ENCODE results near the gene FKBP1B.
A peak's percentile ranks its signal among the peaks of the same experiment; 100 is the strongest.
"Not testable (repeated sequence)": the region's sequence is repeated elsewhere in the genome, so short reads cannot be mapped to it uniquely, and the experiment has no call there.

The FKBP1B gene

GRCh38 chr2:24082787-24083566 is 33.4 kb downstream of the FKBP1B start:
- peaks cover 8% of the 10 kb centered on the region for H3K4me1 ChIP-seq (ENCODE audit: control insufficient read depth, insufficient read depth, low read length)
- peak overlapping the region; percentile 65 for H3K4me3 ChIP-seq (ENCODE audit: low read length)
- H3K27me3 ChIP-seq (ENCODE audit: control insufficient read depth, insufficient read depth, low read length): no peaks in the 10 kb centered on the region
- H3K9ac ChIP-seq (ENCODE audit: low read length): peak overlapping the region; percentile 63
- peak overlapping the region; percentile 93 for H3K27ac ChIP-seq (ENCODE audit: low read depth, low read length)
- peaks cover 8% of the 10 kb centered on the region for H3K36me3 ChIP-seq (ENCODE audit: control insufficient read depth, insufficient read depth, low read length)

GRCh38 chr2:24083567-24084385 is 34.2 kb downstream of the FKBP1B start:
- Histone ChIP-seq H3K9ac (ENCODE audit: low read length) (peak overlapping the region; percentile 63), H3K27me3 (ENCODE audit: control insufficient read depth, insufficient read depth, low read length) (no peaks in the 10 kb centered on the region), H3K4me3 (ENCODE audit: low read length) (peak overlapping the region; percentile 65), H3K36me3 (ENCODE audit: control insufficient read depth, insufficient read depth, low read length) (peaks cover 8% of the 10 kb centered on the region), H3K4me1 (ENCODE audit: control insufficient read depth, insufficient read depth, low read length) (peaks cover 8% of the 10 kb centered on the region), H3K27ac (ENCODE audit: low read depth, low read length) (peak overlapping the region; percentile 93)

DNA sequence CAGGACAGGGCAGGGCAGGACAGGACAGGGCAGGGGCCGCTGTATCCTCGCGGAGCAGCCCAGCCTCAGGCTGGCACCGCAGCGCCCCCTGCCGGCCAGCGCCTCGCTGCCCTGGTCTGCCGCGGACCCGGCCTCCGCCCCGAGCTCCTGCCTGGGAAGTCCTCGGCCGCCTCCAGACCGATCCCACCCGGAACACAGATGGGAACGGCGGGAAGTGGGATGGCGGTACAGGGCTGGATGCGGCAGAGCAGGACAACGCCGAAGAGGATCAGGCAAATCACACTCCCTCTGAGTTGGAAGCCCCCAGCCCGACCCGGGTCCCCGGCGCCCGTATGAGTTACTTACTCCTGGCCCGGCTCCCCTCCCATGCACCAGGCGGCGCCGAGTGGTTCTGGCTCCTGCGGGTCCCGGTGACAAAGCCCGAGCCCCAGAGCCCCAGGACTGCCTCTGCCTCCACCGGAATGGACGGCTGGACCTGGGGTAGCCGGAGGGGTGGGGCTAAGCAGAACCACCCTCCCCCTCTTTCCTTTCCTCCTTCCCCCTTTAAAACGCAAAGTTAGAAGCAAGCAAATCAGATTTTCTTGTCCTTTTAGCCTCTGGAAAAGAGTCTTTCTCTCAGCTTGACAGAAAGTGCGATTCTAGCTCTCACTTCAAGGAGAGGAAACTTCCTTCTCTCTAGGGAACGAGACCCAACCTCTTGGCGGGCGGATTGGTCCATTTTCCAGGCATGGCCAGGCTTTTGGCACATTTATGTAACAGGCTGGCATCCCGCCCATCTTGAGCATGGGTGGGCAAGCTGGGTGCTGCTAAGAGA is 35.1 kb downstream of the FKBP1B start, which contains the start of gene TP53I3:
TSS of gene TP53I3 (minus strand) at position 449 of the 814 bp plus-strand sequence. CDS start 508 bp downstream, outside the sequence.
- H3K4me3 ChIP-seq (ENCODE audit: low read length): peak within 1 kb of the TSS; percentile 65
- peaks cover 8% of the 10 kb centered on the region for H3K4me1 ChIP-seq (ENCODE audit: control insufficient read depth, insufficient read depth, low read length)
- no peaks in the 10 kb centered on the region for H3K27me3 ChIP-seq (ENCODE audit: control insufficient read depth, insufficient read depth, low read length)
- H3K27ac ChIP-seq (ENCODE audit: low read depth, low read length): peak within 1 kb of the TSS; percentile 93
- peaks cover 5% of the 10 kb centered on the region for H3K36me3 ChIP-seq (ENCODE audit: control insufficient read depth, insufficient read depth, low read length)
- H3K9ac ChIP-seq (ENCODE audit: low read length): peak within 1 kb of the TSS; percentile 94

GRCh38 chr2:24085200-24085489 is 35.6 kb downstream of the FKBP1B start:
- peaks cover 8% of the 10 kb centered on the region for H3K4me1 ChIP-seq (ENCODE audit: control insufficient read depth, insufficient read depth, low read length)
- peak overlapping the region; percentile 93 for H3K27ac ChIP-seq (ENCODE audit: low read depth, low read length)
- H3K4me3 ChIP-seq (ENCODE audit: low read length): peak overlapping the region; percentile 65
- H3K27me3 ChIP-seq (ENCODE audit: control insufficient read depth, insufficient read depth, low read length): no peaks in the 10 kb centered on the region
- H3K9ac ChIP-seq (ENCODE audit: low read length): peak overlapping the region; percentile 94
- peaks cover 3% of the 10 kb centered on the region for H3K36me3 ChIP-seq (ENCODE audit: control insufficient read depth, insufficient read depth, low read length)

- Histone ChIP-seq H3K4me3 (ENCODE audit: low read length) (no peak overlapping the region), H3K4me1 (ENCODE audit: control insufficient read depth, insufficient read depth, low read length) (peaks cover 8% of the 10 kb centered on the region), H3K27me3 (ENCODE audit: control insufficient read depth, insufficient read depth, low read length) (no peaks in the 10 kb centered on the region), H3K9ac (ENCODE audit: low read length) (no peak overlapping the region), H3K36me3 (ENCODE audit: control insufficient read depth, insufficient read depth, low read length) (peaks cover 3% of the 10 kb centered on the region), H3K27ac (ENCODE audit: low read depth, low read length) (no peak overlapping the region)
Observed at GRCh38 chr2:24086241-24086640, 36.7 kb downstream of the FKBP1B start.

GRCh38 chr2:24087032-24087431 is 37.5 kb downstream of the FKBP1B start:
- H3K27me3 ChIP-seq (ENCODE audit: control insufficient read depth, insufficient read depth, low read length): no peaks in the 10 kb centered on the region
- no peak overlapping the region for H3K27ac ChIP-seq (ENCODE audit: low read depth, low read length)

GRCh38 chr2:24088821-24089359 is 39.3 kb downstream of the FKBP1B start:
- Histone ChIP-seq H3K27ac (ENCODE audit: low read depth, low read length) (no peak overlapping the region), H3K36me3 (ENCODE audit: control insufficient read depth, insufficient read depth, low read length) (no peaks in the 10 kb centered on the region), H3K9ac (ENCODE audit: low read length) (no peak overlapping the region), H3K4me3 (ENCODE audit: low read length) (no peak overlapping the region), H3K27me3 (ENCODE audit: control insufficient read depth, insufficient read depth, low read length) (no peaks in the 10 kb centered on the region), H3K4me1 (ENCODE audit: control insufficient read depth, insufficient read depth, low read length) (peaks cover 4% of the 10 kb centered on the region)

More at GRCh38 chr2:24087032-24087431, 37.5 kb downstream of the FKBP1B start:
- Histone ChIP-seq H3K9ac (ENCODE audit: low read length) (no peak overlapping the region), H3K4me3 (ENCODE audit: low read length) (no peak overlapping the region), H3K36me3 (ENCODE audit: control insufficient read depth, insufficient read depth, low read length) (peaks cover 3% of the 10 kb centered on the region), H3K4me1 (ENCODE audit: control insufficient read depth, insufficient read depth, low read length) (peaks cover 8% of the 10 kb centered on the region)

DNA sequence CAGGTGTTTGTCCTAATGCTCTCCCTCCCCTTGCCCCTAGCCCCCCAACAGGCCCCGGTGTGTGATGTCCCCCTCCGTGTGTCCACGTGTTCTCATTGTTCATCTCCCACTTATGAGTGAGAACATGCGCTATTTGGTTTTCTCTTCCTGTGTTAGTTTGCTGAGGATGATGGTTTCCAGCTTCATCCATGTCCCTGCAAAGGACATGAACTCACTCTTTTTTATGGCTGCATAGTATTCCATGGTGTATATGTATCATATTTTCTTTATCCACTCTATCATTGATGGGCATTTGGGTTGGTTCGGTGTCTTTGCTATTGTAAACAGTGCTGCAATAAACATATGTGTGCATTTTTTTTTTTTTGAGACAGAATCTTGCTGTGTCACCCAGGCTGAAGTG is 43.7 kb downstream of the FKBP1B start:
- H3K27me3 ChIP-seq (ENCODE audit: control insufficient read depth, insufficient read depth, low read length); H3K36me3 ChIP-seq (ENCODE audit: control insufficient read depth, insufficient read depth, low read length); H3K4me3 ChIP-seq (ENCODE audit: low read length); H3K4me1 ChIP-seq (ENCODE audit: control insufficient read depth, insufficient read depth, low read length); H3K9ac ChIP-seq (ENCODE audit: low read length); H3K27ac ChIP-seq (ENCODE audit: low read depth, low read length): not testable (repeated sequence)

- H3K4me1 ChIP-seq (ENCODE audit: control insufficient read depth, insufficient read depth, low read length); H3K27ac ChIP-seq (ENCODE audit: low read depth, low read length); H3K36me3 ChIP-seq (ENCODE audit: control insufficient read depth, insufficient read depth, low read length); H3K27me3 ChIP-seq (ENCODE audit: control insufficient read depth, insufficient read depth, low read length); H3K9ac ChIP-seq (ENCODE audit: low read length); H3K4me3 ChIP-seq (ENCODE audit: low read length): not testable (repeated sequence)
Observed at GRCh38 chr2:24095171-24095677, 45.7 kb downstream of the FKBP1B start.

DNA sequence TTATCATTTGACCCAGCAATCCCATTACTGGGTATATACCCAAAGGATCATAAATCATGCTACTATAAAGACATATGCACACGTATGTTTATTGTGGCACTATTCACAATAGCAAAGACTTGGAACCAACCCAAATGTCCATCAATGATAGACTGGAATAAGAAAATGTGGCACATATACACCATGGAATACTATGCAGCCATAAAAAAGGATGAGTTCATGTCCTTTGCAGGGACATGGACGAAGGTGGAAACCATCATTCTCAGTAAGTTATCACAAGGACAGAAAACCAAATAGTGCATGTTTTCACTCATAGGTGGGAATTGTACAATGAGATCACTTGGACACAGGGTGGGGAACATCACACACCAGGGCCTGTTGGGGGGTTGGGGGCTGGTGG is 51.2 kb downstream of the FKBP1B start:
- not testable (repeated sequence) for H3K9ac ChIP-seq (ENCODE audit: low read length); H3K27me3 ChIP-seq (ENCODE audit: control insufficient read depth, insufficient read depth, low read length); H3K4me3 ChIP-seq (ENCODE audit: low read length); H3K4me1 ChIP-seq (ENCODE audit: control insufficient read depth, insufficient read depth, low read length); H3K27ac ChIP-seq (ENCODE audit: low read depth, low read length); H3K36me3 ChIP-seq (ENCODE audit: control insufficient read depth, insufficient read depth, low read length)

DNA sequence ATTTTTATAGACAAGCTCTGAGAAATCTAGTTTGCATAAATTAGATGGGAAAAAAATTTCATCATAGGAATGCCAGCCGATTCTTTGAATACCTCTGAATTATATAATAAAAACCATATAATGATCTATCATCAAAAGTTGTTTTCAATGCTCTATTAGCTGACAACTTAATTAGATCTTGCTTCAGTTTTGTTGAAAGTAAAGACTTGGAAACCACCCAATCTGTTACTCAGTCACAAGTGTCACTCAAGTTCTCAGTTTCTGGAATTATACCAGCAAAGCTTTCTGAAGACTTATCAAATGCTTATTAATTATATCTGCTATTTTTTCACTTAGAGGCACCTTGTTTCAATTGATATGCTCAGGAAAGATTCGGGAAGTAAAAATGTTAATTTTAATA is 52.5 kb downstream of the FKBP1B start:
- no peaks in the 10 kb centered on the region for H3K4me1 ChIP-seq (ENCODE audit: control insufficient read depth, insufficient read depth, low read length)
- no peak overlapping the region for H3K4me3 ChIP-seq (ENCODE audit: low read length)
- no peak overlapping the region for H3K27ac ChIP-seq (ENCODE audit: low read depth, low read length)
- no peaks in the 10 kb centered on the region for H3K36me3 ChIP-seq (ENCODE audit: control insufficient read depth, insufficient read depth, low read length)
- H3K27me3 ChIP-seq (ENCODE audit: control insufficient read depth, insufficient read depth, low read length): no peaks in the 10 kb centered on the region
- no peak overlapping the region for H3K9ac ChIP-seq (ENCODE audit: low read length)

DNA sequence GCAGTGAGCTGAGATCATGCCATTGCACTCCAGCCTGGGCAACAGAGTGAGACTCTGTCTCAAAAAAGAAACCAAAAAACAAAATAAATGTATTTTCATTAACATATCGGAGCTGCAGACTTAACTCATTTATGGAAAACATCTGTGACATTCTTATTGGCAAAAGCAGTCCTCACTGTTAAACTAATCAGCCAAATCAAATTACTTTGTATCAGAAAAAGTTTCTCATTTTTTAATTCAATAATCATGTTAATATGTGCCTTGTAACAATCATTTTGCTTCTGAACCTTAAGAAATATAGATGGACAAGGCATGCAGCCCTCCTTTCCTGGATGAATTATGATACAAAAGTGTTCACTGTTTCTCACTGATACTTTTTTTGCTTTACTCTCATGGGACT is 53.1 kb downstream of the FKBP1B start:
- H3K4me3 ChIP-seq (ENCODE audit: low read length): no peak overlapping the region
- H3K9ac ChIP-seq (ENCODE audit: low read length): no peak overlapping the region
- H3K27ac ChIP-seq (ENCODE audit: low read depth, low read length): no peak overlapping the region
- H3K27me3 ChIP-seq (ENCODE audit: control insufficient read depth, insufficient read depth, low read length): no peaks in the 10 kb centered on the region
- no peaks in the 10 kb centered on the region for H3K4me1 ChIP-seq (ENCODE audit: control insufficient read depth, insufficient read depth, low read length)
- no peaks in the 10 kb centered on the region for H3K36me3 ChIP-seq (ENCODE audit: control insufficient read depth, insufficient read depth, low read length)

All from rectal smooth muscle tissue (tissue), 1 donor.